ENCODE data around the gene PDE9A. TPM values are rescaled to one million over a fixed set of nuclear protein-coding genes. Genes with fewer than 3 reads are reported as not detected.
"Not testable (repeated sequence)": the region's sequence is repeated elsewhere in the genome, so short reads cannot be mapped to it uniquely, and the experiment has no call there.

PDE9A gene
- total and polyA plus RNA-seq, 8 donors = 1.2 to 14.4 (median 5.0) TPM

- no peaks in the 10 kb centered on the region for H3K4me1 ChIP-seq
- no peaks in the 10 kb centered on the region for H3K9me3 ChIP-seq
- H3K4me3 ChIP-seq = no peak overlapping the region
- FAIRE-seq (no peak), DNase-seq (no peak), ATAC-seq (no peak)
- no peak overlapping the region for H3K27ac ChIP-seq
- intact Hi-C loops (cut with DNase I) = no loop called here
- H3K27me3 ChIP-seq = no peaks in the 10 kb centered on the region
- TF ChIP-seq CTCF (IDR thresholded peaks at IDR 0.05) = no peak
- WGBS, 2 donors = 36 to 38% methylated on average over 4 of the region's 4 CpGs
- H3K36me3 ChIP-seq = no peaks in the 10 kb centered on the region
Measured at GRCh38 chr21:42711667-42712066, 58.2 kb downstream of the PDE9A start.

- H3K9me3 ChIP-seq; H3K27ac ChIP-seq; H3K4me3 ChIP-seq; DNase-seq; FAIRE-seq; ATAC-seq; H3K4me1 ChIP-seq; intact Hi-C loops (cut with DNase I); H3K36me3 ChIP-seq; H3K27me3 ChIP-seq: not testable (repeated sequence)
- WGBS, 2 donors = 79 to 86% methylated on average over 7 of the region's 7 CpGs
Measured at GRCh38 chr21:42715427-42715826, 62.0 kb downstream of the PDE9A start.

- 68 to 83% methylated on average over 3 of the region's 3 CpGs for WGBS, 2 donors
Measured at GRCh38 chr21:42716074-42716473, 62.7 kb downstream of the PDE9A start.

GRCh38 chr21:42720484-42720883 lies 67.1 kb downstream of the PDE9A start:
- intact Hi-C loops (cut with DNase I); H3K4me3 ChIP-seq; H3K4me1 ChIP-seq; FAIRE-seq; ATAC-seq; H3K9me3 ChIP-seq; H3K36me3 ChIP-seq; DNase-seq; H3K27ac ChIP-seq; H3K27me3 ChIP-seq: not testable (repeated sequence)
- WGBS, 2 donors = 82 to 84% methylated on average over 12 of the region's 12 CpGs

More at GRCh38 chr21:42716074-42716473, 62.7 kb downstream of the PDE9A start:
- no peaks in the 10 kb centered on the region for H3K4me1 ChIP-seq
- FAIRE-seq = no peak
- H3K4me3 ChIP-seq = no peak overlapping the region
- H3K9me3 ChIP-seq = no peaks in the 10 kb centered on the region
- no peaks in the 10 kb centered on the region for H3K27me3 ChIP-seq
- H3K27ac ChIP-seq = no peak overlapping the region
- no peaks in the 10 kb centered on the region for H3K36me3 ChIP-seq
- DNase-seq = no peak
- intact Hi-C loops (cut with DNase I) = no loop called here
- no peak for TF ChIP-seq CTCF (IDR thresholded peaks at IDR 0.05)
- ATAC-seq = no peak

GRCh38 chr21:42721341-42721824 lies 68.0 kb downstream of the PDE9A start:
- no peak for DNase-seq
- WGBS, 2 donors = 19 to 21% methylated on average over 6 of the region's 6 CpGs
- no peak for TF ChIP-seq CTCF (IDR thresholded peaks at IDR 0.05)
- H3K27ac ChIP-seq = no peak overlapping the region
- H3K9me3 ChIP-seq = no peaks in the 10 kb centered on the region
- H3K4me3 ChIP-seq = no peak overlapping the region
- H3K36me3 ChIP-seq = no peaks in the 10 kb centered on the region
- FAIRE-seq = peak; percentile 81
- peak in 3 of 4 donors; percentile 51 to 79 (median 52) for ATAC-seq
- H3K4me1 ChIP-seq = peaks cover 0 to 2% (median 0%) of the 10 kb centered on the region in 3 donors
- intact Hi-C loops (cut with DNase I) = no loop called here
- no peaks in the 10 kb centered on the region for H3K27me3 ChIP-seq

- Histone ChIP-seq H3K36me3 (no peaks in the 10 kb centered on the region), H3K27ac (no peak overlapping the region), H3K4me3 (no peak overlapping the region), H3K4me1 (peaks cover 0 to 2% (median 0%) of the 10 kb centered on the region in 3 donors), H3K27me3 (no peaks in the 10 kb centered on the region), H3K9me3 (no peaks in the 10 kb centered on the region)
- DNase-seq (no peak), FAIRE-seq (no peak), ATAC-seq (no peak)
- WGBS, 2 donors = 74 to 77% methylated on average over 11 of the region's 11 CpGs
- no peak for TF ChIP-seq CTCF (IDR thresholded peaks at IDR 0.05)
- intact Hi-C loops (cut with DNase I) = no loop called here
Measured at GRCh38 chr21:42722153-42722552, 68.7 kb downstream of the PDE9A start.

Data from pancreas (tissue), 10 donors.